Neural progenitor cell (in vitro differentiated cells): ENCODE results near the gene MYCBP2. TPM values are rescaled to one million over a fixed set of nuclear protein-coding genes. Genes with fewer than 3 reads are reported as not detected.

ENCODE experiments used
- DNase-seq: peaks from one replicate; pipeline ENCODE4 v3.0.0-alpha.2; 2016; ENCODE audit warnings: low spot score
- H2AFZ ChIP-seq: fragments of 200-600 bp; sonication (generic); replicated peaks from 2 replicates; pipeline ENCODE4 v1.6.1; 2016; ENCODE audit warnings: antibody characterized with exemption
- H3F3A ChIP-seq: fragments of 200-600 bp; sonication (generic); 2 replicates; pipeline ENCODE4 v1.6.1; 2016; ENCODE audit warnings: antibody characterized with exemption, low read depth
- H3K27ac ChIP-seq: fragments of 200-600 bp; sonication (generic); 2 replicates; pipeline ENCODE4 v1.5.1; 2016; ENCODE audit warnings: mild to moderate bottlenecking
- H3K27me3 ChIP-seq: fragments of 200-600 bp; sonication (generic); 2 replicates; pipeline ENCODE4 v1.6.1; 2016; ENCODE audit warnings: mild to moderate bottlenecking, moderate library complexity
- H3K36me3 ChIP-seq: fragments of 200-600 bp; sonication (generic); 2 replicates; pipeline ENCODE4 v1.5.1; 2016
- H3K4me1 ChIP-seq: fragments of 200-600 bp; sonication (generic); 2 replicates; pipeline ENCODE4 v1.6.1; 2016; ENCODE audit warnings: mixed run types
- H3K4me2 ChIP-seq: fragments of 200-600 bp; sonication (generic); 2 replicates; pipeline ENCODE4 v1.6.1; 2016
- H3K4me3 ChIP-seq: fragments of 200-600 bp; sonication (generic); 2 replicates; pipeline ENCODE4 v1.5.1; 2016
- H3K79me2 ChIP-seq: fragments of 200-600 bp; sonication (generic); 2 replicates; pipeline ENCODE4 v1.6.1; 2016; ENCODE audit warnings: low read depth
- H3K9ac ChIP-seq: fragments of 200-600 bp; sonication (generic); 2 replicates; pipeline ENCODE4 v1.6.1; 2016
- H3K9me3 ChIP-seq: fragments of 200-600 bp; sonication (generic); 2 replicates; pipeline ENCODE4 v1.5.1; 2016; ENCODE audit warnings: low read depth
- H4K20me1 ChIP-seq: fragments of 200-600 bp; sonication (generic); 2 replicates; pipeline ENCODE4 v1.6.1; 2016; ENCODE audit warnings: low read depth
- H3K27ac Mint-ChIP-seq: 3 replicates; pipeline ENCODE4 v1.8.0; 2021; ENCODE audit warnings: mixed read lengths
- H3K27me3 Mint-ChIP-seq: 2 replicates; pipeline ENCODE4 v1.8.0; 2022; ENCODE audit warnings: low read depth, mild to moderate bottlenecking, inconsistent platforms, moderate library complexity, mixed read lengths; ENCODE audit not compliant: insufficient read depth
- H3K36me3 Mint-ChIP-seq: 3 replicates; pipeline ENCODE4 v1.8.0; 2021; ENCODE audit warnings: mixed read lengths
- H3K4me1 Mint-ChIP-seq: 3 replicates; pipeline ENCODE4 v1.8.0; 2021; ENCODE audit warnings: mixed read lengths
- H3K4me3 Mint-ChIP-seq: 3 replicates; pipeline ENCODE4 v1.8.0; 2021; ENCODE audit warnings: mild to moderate bottlenecking, moderate library complexity, mixed read lengths
- H3K9me3 Mint-ChIP-seq: 3 replicates; pipeline ENCODE4 v1.8.0; 2020; ENCODE audit warnings: mixed read lengths
- CTCF ChIP-seq: fragments of 200-600 bp; sonication (generic); IDR thresholded peaks from 2 replicates; pipeline ENCODE4 v1.5.1; 2017; ENCODE audit warnings: antibody characterized with exemption, mild to moderate bottlenecking
- EZH2 ChIP-seq: fragments of 200-600 bp; sonication (generic); IDR thresholded peaks from 2 replicates; pipeline ENCODE4 v1.6.1; 2017; ENCODE audit warnings: antibody characterized with exemption, mild to moderate bottlenecking, moderate library complexity
- EZH2phosphoT487 ChIP-seq: fragments of 200-600 bp; sonication (generic); IDR thresholded peaks from 2 replicates; pipeline ENCODE4 v1.6.1; 2017; ENCODE audit warnings: antibody characterized with exemption
- total RNA-seq: library from RNA; depleted of rRNA; stranded (reverse); fragments of >200 nt; gene quantifications from 2 replicates; pipeline ENCODE4 v1.2.3, GENCODE V29; 2015; ENCODE audit warnings: low replicate concordance

The MYCBP2 gene
- total RNA-seq, 1 donor from 2014 or later: 37.8 TPM

GRCh38 chr13:77374339-77374738, 47.4 kb upstream of the MYCBP2 start:
- Histone ChIP-seq H3K4me2 (no peak overlapping the region), H3K36me3 (no peaks in the 10 kb centered on the region), H3F3A (no peaks in the 10 kb centered on the region), H3K27me3 (no peaks in the 10 kb centered on the region), H3K9me3 (no peaks in the 10 kb centered on the region), H2AFZ (no peak overlapping the region), H3K27ac (no peak overlapping the region), H4K20me1 (no peaks in the 10 kb centered on the region), H3K4me1 (peaks cover 3% of the 10 kb centered on the region), H3K9ac (no peak overlapping the region), H3K4me3 (no peak overlapping the region), H3K79me2 (no peaks in the 10 kb centered on the region)
- no peak for TF ChIP-seq EZH2phosphoT487
- no peak for TF ChIP-seq CTCF
- TF ChIP-seq EZH2: no peak
- H3K4me3 Mint-ChIP-seq: no peak overlapping the region
- H3K36me3 Mint-ChIP-seq: no peaks in the 10 kb centered on the region
- no peaks in the 10 kb centered on the region for H3K4me1 Mint-ChIP-seq
- peaks cover 2% of the 10 kb centered on the region for H3K27me3 Mint-ChIP-seq
- H3K27ac Mint-ChIP-seq: no peak overlapping the region
- H3K9me3 Mint-ChIP-seq: no peaks in the 10 kb centered on the region
- DNase-seq: no peak

- Histone ChIP-seq H4K20me1 (no peaks in the 10 kb centered on the region), H2AFZ (no peak overlapping the region), H3K4me3 (no peak overlapping the region), H3K4me2 (no peak overlapping the region), H3K9me3 (no peaks in the 10 kb centered on the region), H3F3A (no peaks in the 10 kb centered on the region), H3K36me3 (no peaks in the 10 kb centered on the region), H3K4me1 (peaks cover 10% of the 10 kb centered on the region), H3K27me3 (no peaks in the 10 kb centered on the region), H3K27ac (no peak overlapping the region), H3K79me2 (no peaks in the 10 kb centered on the region), H3K9ac (no peak overlapping the region)
- no peak for DNase-seq
- Mint-ChIP-seq H3K9me3 (no peaks in the 10 kb centered on the region), H3K27me3 (peaks cover 2% of the 10 kb centered on the region), H3K27ac (no peak overlapping the region), H3K4me1 (no peaks in the 10 kb centered on the region), H3K36me3 (no peaks in the 10 kb centered on the region), H3K4me3 (no peak overlapping the region)
- TF ChIP-seq EZH2 (no peak), EZH2phosphoT487 (no peak), CTCF (no peak)
Observed at GRCh38 chr13:77373502-77373901, 46.6 kb upstream of the MYCBP2 start.

- Histone ChIP-seq H3K36me3 (no peaks in the 10 kb centered on the region), H3K4me3 (no peak overlapping the region), H3K79me2 (no peaks in the 10 kb centered on the region), H3K4me1 (peaks cover 10% of the 10 kb centered on the region), H3K9me3 (no peaks in the 10 kb centered on the region), H3K27me3 (no peaks in the 10 kb centered on the region), H3F3A (no peaks in the 10 kb centered on the region), H4K20me1 (no peaks in the 10 kb centered on the region), H2AFZ (no peak overlapping the region), H3K9ac (no peak overlapping the region), H3K27ac (no peak overlapping the region), H3K4me2 (no peak overlapping the region)
- no peak for DNase-seq
- Mint-ChIP-seq H3K36me3 (no peaks in the 10 kb centered on the region), H3K27me3 (no peaks in the 10 kb centered on the region), H3K4me1 (no peaks in the 10 kb centered on the region), H3K27ac (no peak overlapping the region), H3K4me3 (no peak overlapping the region), H3K9me3 (no peaks in the 10 kb centered on the region)
- TF ChIP-seq EZH2phosphoT487: no peak
- no peak for TF ChIP-seq CTCF
- TF ChIP-seq EZH2: no peak
Observed at GRCh38 chr13:77372275-77372674, 45.4 kb upstream of the MYCBP2 start.

GRCh38 chr13:77370888-77371287, 44.0 kb upstream of the MYCBP2 start:
- Histone ChIP-seq H3K9ac (no peak overlapping the region), H3K4me3 (no peak overlapping the region), H3K27ac (no peak overlapping the region), H3K79me2 (no peaks in the 10 kb centered on the region), H3K9me3 (no peaks in the 10 kb centered on the region), H3F3A (no peaks in the 10 kb centered on the region), H3K4me2 (no peak overlapping the region), H3K4me1 (peaks cover 10% of the 10 kb centered on the region), H3K36me3 (no peaks in the 10 kb centered on the region), H2AFZ (no peak overlapping the region), H4K20me1 (no peaks in the 10 kb centered on the region), H3K27me3 (no peaks in the 10 kb centered on the region)
- Mint-ChIP-seq H3K36me3 (no peaks in the 10 kb centered on the region), H3K4me3 (no peak overlapping the region), H3K27me3 (peaks cover 2% of the 10 kb centered on the region), H3K9me3 (peaks cover 4% of the 10 kb centered on the region), H3K4me1 (no peaks in the 10 kb centered on the region), H3K27ac (no peak overlapping the region)
- TF ChIP-seq CTCF: no peak
- TF ChIP-seq EZH2phosphoT487: no peak
- TF ChIP-seq EZH2: no peak
- no peak for DNase-seq
